Fibroblast of pulmonary artery (primary cell): ENCODE results near the gene PHF13.
A peak's percentile ranks its signal among the peaks of the same experiment; 100 is the strongest.

ENCODE experiments used
- DNase-seq: peaks from one replicate; pipeline ENCODE4 v3.0.0-alpha.2; 2010; ENCODE audit warnings: low read depth
- H3K4me3 ChIP-seq: replicated peaks from 2 replicates; pipeline ENCODE4 v1.5.1; 2011; ENCODE audit warnings: low read depth, mild to moderate bottlenecking, control low read depth, low read length, moderate library complexity
- CTCF ChIP-seq: IDR thresholded peaks from 2 replicates; pipeline ENCODE4 v1.5.1; 2011; ENCODE audit warnings: mild to moderate bottlenecking, control low read depth, low read length, inconsistent platforms; ENCODE audit errors: missing control alignments

The PHF13 gene

GRCh38 chr1:6602669-6603237 is 10.8 kb upstream of the PHF13 start, which contains the start of gene KLHL21:
Gene KLHL21, minus strand, starts transcription at chr1:6602869. Its CDS starts 52 bp downstream, at chr1:6602817.
- TF ChIP-seq CTCF, result no peak
- H3K4me3 ChIP-seq, result peak within 1 kb of the TSS; percentile 95

GRCh38 chr1:6603238-6603914 is 10.2 kb upstream of the PHF13 start:
- peak overlapping the region; percentile 53 for H3K4me3 ChIP-seq
- peak; percentile 81 for DNase-seq
- no peak for TF ChIP-seq CTCF

More at GRCh38 chr1:6602669-6603237, 10.8 kb upstream of the PHF13 start, which contains the start of gene KLHL21:
- DNase-seq, result peak; percentile 89

GRCh38 chr1:6603915-6604558 is 9.5 kb upstream of the PHF13 start:
- no peak for TF ChIP-seq CTCF
- H3K4me3 ChIP-seq, result peak overlapping the region; percentile 53
- peak; percentile 91 for DNase-seq

GRCh38 chr1:6612641-6613360 is 730 bp upstream of the PHF13 start:
- no peak for TF ChIP-seq CTCF
- DNase-seq, result peak; percentile 44
- H3K4me3 ChIP-seq, result peak overlapping the region; percentile 88

- peak; percentile 37 for DNase-seq
- TF ChIP-seq CTCF, result no peak
- H3K4me3 ChIP-seq, result peak overlapping the region; percentile 68
These were observed 743 bp downstream of the PHF13 start for GRCh38 chr1:6614019-6614928.
